CD4-positive, alpha-beta T cell (primary cell): ENCODE results near the gene NDUFAF2. TPM values are rescaled to one million over a fixed set of nuclear protein-coding genes. Genes with fewer than 3 reads are reported as not detected.
"Not testable (repeated sequence)": the region's sequence is repeated elsewhere in the genome, so short reads cannot be mapped to it uniquely, and the experiment has no call there.

ENCODE experiments used
- ATAC-seq: fragments of 200-7000 bp; cut with Tn5 transposase; one replicate; pipeline ENCODE4 v1.10.0; 2022; ENCODE audit warnings: mild to moderate bottlenecking; ENCODE audit not compliant: poor library complexity
- CTCF ChIA-PET: fragments of 350-600 bp; sonication (Branson Sonifier 250); formaldehyde crosslinking; loops from one replicate; lab custom pipeline; 2021; ENCODE audit warnings: antibody characterized with exemption, inconsistent platforms; lab: Charles Lee
- POLR2A ChIA-PET: fragments of 350-600 bp; sonication (Branson Sonifier 250); formaldehyde crosslinking; loops from one replicate; lab custom pipeline; 2021; ENCODE audit warnings: antibody characterized with exemption, inconsistent platforms; lab: Charles Lee
- DNase-seq, 14 experiments: peaks; one replicate each; pipeline ENCODE4 v3.0.0-alpha.2; 2013 to 2020; ENCODE audit warnings: mixed read lengths in 2 of 14
- H3K27ac ChIP-seq, 2 donors: one replicate each; pipeline versions ENCODE4 v1.5.1 to v1.7.0; 2013; ENCODE audit warnings: low read length in 2 of 2, low read depth in 1 of 2, mild to moderate bottlenecking in 1 of 2
- H3K27me3 ChIP-seq, 2 experiments: 1 replicate in 1 of 2; 2 replicates in 1 of 2; pipeline versions ENCODE4 v1.6.1 to v1.7.0; 2013; ENCODE audit warnings: low read length in 2 of 2, control low read depth in 1 of 2, mild to moderate bottlenecking in 1 of 2, moderate library complexity in 1 of 2; ENCODE audit not compliant: insufficient read depth in 2 of 2, control insufficient read depth in 1 of 2
- H3K36me3 ChIP-seq: one replicate; pipeline ENCODE4 v1.6.1; 2013; ENCODE audit warnings: low read length, control low read depth; ENCODE audit not compliant: insufficient read depth
- H3K4me1 ChIP-seq: one replicate; pipeline ENCODE4 v1.6.1; 2013; ENCODE audit warnings: low read length, control low read depth; ENCODE audit not compliant: insufficient read depth
- H3K4me3 ChIP-seq: one replicate; pipeline ENCODE4 v1.5.1; 2013; ENCODE audit warnings: mild to moderate bottlenecking, low read length, moderate library complexity
- H3K9me3 ChIP-seq, 2 experiments: 1 replicate in 1 of 2; 2 replicates in 1 of 2; pipeline versions ENCODE4 v1.6.1 to v1.7.0; 2013; ENCODE audit warnings: low read length in 2 of 2, mild to moderate bottlenecking in 2 of 2, control low read depth in 1 of 2, moderate library complexity in 1 of 2; ENCODE audit not compliant: control insufficient read depth in 1 of 2, insufficient read depth in 1 of 2
- H3K27ac Mint-ChIP-seq: one replicate; pipeline ENCODE4 v1.8.0; 2020; ENCODE audit warnings: mixed read lengths
- H3K27me3 Mint-ChIP-seq: one replicate; pipeline ENCODE4 v1.8.0; 2021; ENCODE audit warnings: mixed read lengths
- H3K36me3 Mint-ChIP-seq: one replicate; pipeline ENCODE4 v1.8.0; 2021; ENCODE audit warnings: low read depth, mixed read lengths
- H3K4me1 Mint-ChIP-seq: one replicate; pipeline ENCODE4 v1.8.0; 2021; ENCODE audit warnings: low read depth, mixed read lengths
- H3K4me3 Mint-ChIP-seq: one replicate; pipeline ENCODE4 v1.8.0; 2020; ENCODE audit warnings: mild to moderate bottlenecking, mixed read lengths
- H3K9me3 Mint-ChIP-seq: one replicate; pipeline ENCODE4 v1.8.0; 2020; ENCODE audit warnings: mixed read lengths
- intact Hi-C, 2 experiments: fragments of 100-400 bp; cut with DNase I in 1 of 2; cut with micrococcal nuclease in 1 of 2; formaldehyde crosslinking; loops; one replicate each; pipeline versions ENCODE4 v1.15.1 to v1.9.0; 2023 to 2025; cut with DNase I, micrococcal nuclease
- total RNA-seq, 174 experiments: library from RNA in 2 of 174; stranded (reverse) in 2 of 174; gene quantifications; one replicate each; pipeline ENCODE4 v1.2.3 and lab custom pipeline; 2021 to 2026
- TF ChIP-seq, protein P1 (sequence below): fragments of 200-600 bp; IDR thresholded peaks from one replicate; pipeline ENCODE4 v1.8.0; 2022; ENCODE audit warnings: antibody characterized with exemption, mild to moderate bottlenecking

Gene NDUFAF2
- total RNA-seq, 2 experiments from 2014 or later: 8.1 to 8.8 TPM

- intact Hi-C loops: no loop called here
- Histone ChIP-seq H3K27me3 (no peaks in the 10 kb centered on the region), H3K4me1 (no peaks in the 10 kb centered on the region), H3K36me3 (no peaks in the 10 kb centered on the region), H3K9me3 (peaks cover 0 to 6% of the 10 kb centered on the region in 2 experiments), H3K27ac (no peak overlapping the region), H3K4me3 (no peak overlapping the region)
- TF ChIP-seq, protein P1, sequence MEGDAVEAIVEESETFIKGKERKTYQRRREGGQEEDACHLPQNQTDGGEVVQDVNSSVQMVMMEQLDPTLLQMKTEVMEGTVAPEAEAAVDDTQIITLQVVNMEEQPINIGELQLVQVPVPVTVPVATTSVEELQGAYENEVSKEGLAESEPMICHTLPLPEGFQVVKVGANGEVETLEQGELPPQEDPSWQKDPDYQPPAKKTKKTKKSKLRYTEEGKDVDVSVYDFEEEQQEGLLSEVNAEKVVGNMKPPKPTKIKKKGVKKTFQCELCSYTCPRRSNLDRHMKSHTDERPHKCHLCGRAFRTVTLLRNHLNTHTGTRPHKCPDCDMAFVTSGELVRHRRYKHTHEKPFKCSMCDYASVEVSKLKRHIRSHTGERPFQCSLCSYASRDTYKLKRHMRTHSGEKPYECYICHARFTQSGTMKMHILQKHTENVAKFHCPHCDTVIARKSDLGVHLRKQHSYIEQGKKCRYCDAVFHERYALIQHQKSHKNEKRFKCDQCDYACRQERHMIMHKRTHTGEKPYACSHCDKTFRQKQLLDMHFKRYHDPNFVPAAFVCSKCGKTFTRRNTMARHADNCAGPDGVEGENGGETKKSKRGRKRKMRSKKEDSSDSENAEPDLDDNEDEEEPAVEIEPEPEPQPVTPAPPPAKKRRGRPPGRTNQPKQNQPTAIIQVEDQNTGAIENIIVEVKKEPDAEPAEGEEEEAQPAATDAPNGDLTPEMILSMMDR: no peak
- no peak for DNase-seq
- Mint-ChIP-seq H3K4me1 (peaks cover 5% of the 10 kb centered on the region), H3K27ac (no peak overlapping the region), H3K27me3 (no peaks in the 10 kb centered on the region), H3K4me3 (no peak overlapping the region), H3K36me3 (peaks cover 60% of the 10 kb centered on the region), H3K9me3 (peaks cover 14% of the 10 kb centered on the region)
- CTCF ChIA-PET: no interaction called here
- ATAC-seq: no peak
- POLR2A ChIA-PET: no interaction called here
Measured at GRCh38 chr5:60978968-60979367, 34.0 kb downstream of the NDUFAF2 start.

GRCh38 chr5:60980511-60980910 lies 35.5 kb downstream of the NDUFAF2 start:
- CTCF ChIA-PET: no interaction called here
- intact Hi-C loops: no loop called here
- H3K9me3 ChIP-seq: peaks cover under 1 to 6% of the 10 kb centered on the region in 2 experiments
- POLR2A ChIA-PET: no interaction called here
- TF ChIP-seq, protein P1: no peak
- H3K27ac Mint-ChIP-seq: no peak overlapping the region
- DNase-seq (no peak), ATAC-seq (no peak)
- no peaks in the 10 kb centered on the region for H3K27me3 ChIP-seq
- no peaks in the 10 kb centered on the region for H3K27me3 Mint-ChIP-seq
- no peak overlapping the region for H3K4me3 Mint-ChIP-seq
- H3K9me3 Mint-ChIP-seq: peaks cover 17% of the 10 kb centered on the region
- H3K4me1 ChIP-seq: no peaks in the 10 kb centered on the region
- H3K36me3 Mint-ChIP-seq: peaks cover 73% of the 10 kb centered on the region
- no peaks in the 10 kb centered on the region for H3K36me3 ChIP-seq
- H3K4me3 ChIP-seq: no peak overlapping the region
- H3K27ac ChIP-seq: no peak overlapping the region
- peaks cover 4% of the 10 kb centered on the region for H3K4me1 Mint-ChIP-seq

DNA sequence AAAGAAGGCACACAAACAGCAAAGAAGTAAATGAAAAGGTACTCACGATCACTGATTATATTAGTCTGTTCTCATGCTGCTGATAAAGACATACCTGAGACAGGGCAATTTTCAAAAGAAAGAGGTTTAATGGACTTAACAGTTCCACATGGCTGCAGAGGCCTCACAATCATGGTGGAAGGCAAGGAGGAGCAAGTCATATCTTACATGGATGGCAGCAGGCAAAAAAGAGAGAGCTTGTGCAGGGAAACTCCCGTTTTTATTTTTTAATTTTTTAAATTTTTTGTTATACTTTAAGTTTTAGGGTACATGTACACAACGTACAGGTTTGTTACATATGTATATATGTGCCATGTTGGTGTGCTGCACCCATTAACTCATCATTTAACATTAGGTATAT lies 37.1 kb downstream of the NDUFAF2 start:
- peaks cover 5 to 11% of the 10 kb centered on the region in 2 experiments for H3K9me3 ChIP-seq
- H3K27me3 ChIP-seq, DNase-seq, H3K36me3 ChIP-seq, intact Hi-C loops, H3K4me3 Mint-ChIP-seq, H3K4me1 ChIP-seq, ATAC-seq, CTCF ChIA-PET, H3K27ac ChIP-seq, H3K4me1 Mint-ChIP-seq, H3K4me3 ChIP-seq, POLR2A ChIA-PET, H3K27me3 Mint-ChIP-seq, H3K27ac Mint-ChIP-seq: not testable (repeated sequence)
- peaks cover 84% of the 10 kb centered on the region for H3K36me3 Mint-ChIP-seq
- peaks cover 23% of the 10 kb centered on the region for H3K9me3 Mint-ChIP-seq

- no peak overlapping the region for H3K4me3 Mint-ChIP-seq
- H3K27me3 ChIP-seq: no peaks in the 10 kb centered on the region
- peaks cover 79% of the 10 kb centered on the region for H3K36me3 Mint-ChIP-seq
- no peak overlapping the region for H3K4me3 ChIP-seq
- ATAC-seq (no peak), DNase-seq (no peak)
- H3K27me3 Mint-ChIP-seq: no peaks in the 10 kb centered on the region
- CTCF ChIA-PET: no interaction called here
- TF ChIP-seq, protein P1: no peak
- peaks cover 21 to 23% of the 10 kb centered on the region in 2 experiments for H3K9me3 ChIP-seq
- H3K4me1 Mint-ChIP-seq: peaks cover under 1% of the 10 kb centered on the region
- no peak overlapping the region for H3K27ac ChIP-seq
- no peak overlapping the region for H3K27ac Mint-ChIP-seq
- POLR2A ChIA-PET: no interaction called here
- intact Hi-C loops: no loop called here
- H3K36me3 ChIP-seq: peaks cover 4% of the 10 kb centered on the region
- H3K4me1 ChIP-seq: no peaks in the 10 kb centered on the region
- peaks cover 24% of the 10 kb centered on the region for H3K9me3 Mint-ChIP-seq
Measured at GRCh38 chr5:60989790-60990189, 44.8 kb downstream of the NDUFAF2 start.
